B cell (primary cell): ENCODE measurements around the gene GTPBP4. TPM values are rescaled to one million over a fixed set of nuclear protein-coding genes. Genes with fewer than 3 reads are reported as not detected.

ENCODE experiments used
- ATAC-seq: fragments of 200-7000 bp; cut with Tn5 transposase; one replicate; pipeline ENCODE4 v1.10.0; 2021; ENCODE audit warnings: low read depth, mild to moderate bottlenecking, moderate number of reproducible peaks, moderate library complexity
- CTCF ChIA-PET: fragments of 350-600 bp; sonication (Branson Sonifier 250); formaldehyde crosslinking; loops from one replicate; lab custom pipeline; 2021; ENCODE audit warnings: antibody characterized with exemption, inconsistent platforms; lab: Charles Lee
- POLR2A ChIA-PET: fragments of 350-600 bp; sonication (Branson Sonifier 250); formaldehyde crosslinking; loops from one replicate; lab custom pipeline; 2021; ENCODE audit warnings: antibody characterized with exemption; lab: Charles Lee
- DNase-seq: peaks from one replicate; pipeline ENCODE4 v3.0.0; 2013
- H2AFZ ChIP-seq: 2 replicates; pipeline ENCODE4 v1.6.1; 2012; ENCODE audit warnings: mild to moderate bottlenecking, low read depth, low read length; ENCODE audit not compliant: insufficient read depth, poor library complexity, severe bottlenecking
- H3K27ac ChIP-seq, 2 donors: 1 replicate in 1 of 2; 2 replicates in 1 of 2; pipeline ENCODE4 v1.5.1; 2012 to 2013; ENCODE audit warnings: low read length in 2 of 2, mild to moderate bottlenecking in 2 of 2, moderate library complexity in 1 of 2
- H3K27me3 ChIP-seq, 4 experiments: fragments of 200-600 bp in 1 of 4; sonication (generic) in 1 of 4; replicated peaks in 1 of 4; 1 replicate in 2 of 4; 2 replicates in 2 of 4; pipeline versions ENCODE4 v1.6.1 to v1.7.0; 2013 to 2016; ENCODE audit warnings: low read length in 3 of 4, mild to moderate bottlenecking in 2 of 4, mixed read lengths in 1 of 4, moderate library complexity in 1 of 4; ENCODE audit not compliant: insufficient read depth in 4 of 4, control insufficient read depth in 3 of 4; ENCODE audit errors: control extremely low read depth in 1 of 4
- H3K36me3 ChIP-seq, 2 experiments: replicated peaks in 1 of 2; 1 replicate in 1 of 2; 2 replicates in 1 of 2; pipeline versions ENCODE4 v1.6.1 to v1.7.1; 2013; ENCODE audit warnings: low read length in 1 of 2; ENCODE audit not compliant: insufficient read depth in 2 of 2, control insufficient read depth in 1 of 2; ENCODE audit errors: control extremely low read depth in 1 of 2, extremely low read depth in 1 of 2
- H3K4me1 ChIP-seq, 2 donors: fragments of 200-600 bp in 1 of 2; sonication (generic) in 1 of 2; 1 replicate in 1 of 2; 2 replicates in 1 of 2; pipeline versions ENCODE4 v1.5.1 to v1.6.1; 2013 to 2017; ENCODE audit warnings: low read length in 2 of 2; ENCODE audit not compliant: control insufficient read depth in 2 of 2, insufficient read depth in 2 of 2
- H3K4me2 ChIP-seq: replicated peaks from 2 replicates; pipeline ENCODE3; 2012; ENCODE audit warnings: mild to moderate bottlenecking, low read depth, low read length; ENCODE audit not compliant: poor library complexity, severe bottlenecking
- H3K4me3 ChIP-seq, 5 experiments: fragments of 200-600 bp in 1 of 5; sonication (generic) in 1 of 5; 1 replicate in 3 of 5; 2 replicates in 2 of 5; pipeline versions ENCODE4 v1.5.1 to v1.7.0; 2011 to 2016; ENCODE audit warnings: low read length in 4 of 5, mild to moderate bottlenecking in 4 of 5, low read depth in 2 of 5, control low read depth in 1 of 5, moderate library complexity in 1 of 5; ENCODE audit not compliant: insufficient read depth in 1 of 5; ENCODE audit errors: control extremely low read depth in 1 of 5, extremely low read depth in 1 of 5
- H3K79me2 ChIP-seq: fragments of 200-600 bp; sonication (generic); one replicate; pipeline ENCODE4 v1.6.0; 2016; ENCODE audit warnings: low read length; ENCODE audit not compliant: control insufficient read depth, insufficient read depth
- H3K9ac ChIP-seq: fragments of 200-600 bp; sonication (generic); 2 replicates; pipeline ENCODE4 v1.6.1; 2017; ENCODE audit warnings: mild to moderate bottlenecking, low read length, moderate library complexity
- H3K9me3 ChIP-seq, 3 donors: one replicate each; pipeline versions ENCODE4 v1.6.1 to v1.7.1; 2013; ENCODE audit warnings: low read length in 2 of 3; ENCODE audit not compliant: control insufficient read depth in 2 of 3, insufficient read depth in 1 of 3; ENCODE audit errors: control extremely low read depth in 1 of 3
- H4K20me1 ChIP-seq: 2 replicates; pipeline ENCODE4 v1.6.0; 2012; ENCODE audit warnings: mild to moderate bottlenecking, low read length; ENCODE audit not compliant: insufficient read depth, control insufficient read depth, poor library complexity, severe bottlenecking
- H3K27ac Mint-ChIP-seq: one replicate; pipeline ENCODE4 v1.8.0; 2021; ENCODE audit warnings: mixed read lengths
- H3K27me3 Mint-ChIP-seq: one replicate; pipeline ENCODE4 v1.8.0; 2021; ENCODE audit warnings: mixed read lengths
- H3K4me1 Mint-ChIP-seq: one replicate; pipeline ENCODE4 v1.8.0; 2021; ENCODE audit warnings: mixed read lengths
- H3K4me3 Mint-ChIP-seq: one replicate; pipeline ENCODE4 v1.8.0; 2021; ENCODE audit warnings: mixed read lengths
- H3K9me3 Mint-ChIP-seq: one replicate; pipeline ENCODE4 v1.8.0; 2022; ENCODE audit warnings: mixed read lengths; ENCODE audit not compliant: insufficient read depth
- CTCF ChIP-seq: fragments of 200-600 bp; IDR thresholded peaks from one replicate; pipeline ENCODE4 v1.8.0; 2022; ENCODE audit warnings: antibody characterized with exemption, mild to moderate bottlenecking
- EZH2 ChIP-seq: IDR thresholded peaks from 2 replicates; pipeline ENCODE4 v1.6.1; 2012; ENCODE audit warnings: borderline replicate concordance, low read depth, mild to moderate bottlenecking, moderate library complexity, low read length; ENCODE audit not compliant: insufficient read depth, poor library complexity, severe bottlenecking
- WGBS: methylation state at CpG from one replicate; pipeline ENCODE4 v1.1.5; 2013; ENCODE audit warnings: missing lambda C conversion rate; ENCODE audit not compliant: insufficient coverage; 5-methylcytosine and 5-hydroxymethylcytosine counted together
- intact Hi-C: fragments of 100-400 bp; cut with micrococcal nuclease; formaldehyde crosslinking; loops from one replicate; pipeline ENCODE4 v1.10.0; 2022
- polyA plus RNA-seq: library from polyadenylated mRNA; depleted of rRNA; stranded (reverse); fragments of >200 nt; gene quantifications from 2 replicates; pipeline ENCODE4 v1.2.3, GENCODE V29; 2012
- total RNA-seq, 2 donors: library from RNA; stranded (reverse); fragments of 120-200 nt in 1 of 2; gene quantifications; 1 replicate in 1 of 2; 2 replicates in 1 of 2; pipeline versions ENCODE4 v1.2.3 to v1.2.4, GENCODE V29; 2013 to 2022

The GTPBP4 gene
- total and polyA plus RNA-seq, 2 donors (not counting 1 experiment from before 2014, with no cell fraction given), result 11.8 to 45.4 TPM

GRCh38 chr10:962342-962741 lies 25.9 kb upstream of the GTPBP4 start:
- intact Hi-C loops, result no loop called here
- peaks cover 0 to 3% (median 0%) of the 10 kb centered on the region in 3 donors for H3K9me3 ChIP-seq
- H3K36me3 ChIP-seq, result no peaks in the 10 kb centered on the region
- no peak overlapping the region for H3K9ac ChIP-seq
- TF ChIP-seq EZH2 (no peak), CTCF (no peak)
- no peak for DNase-seq
- ChIA-PET CTCF (no interaction called here), POLR2A (no interaction called here)
- Mint-ChIP-seq H3K27me3 (peaks cover 24% of the 10 kb centered on the region), H3K9me3 (no peaks in the 10 kb centered on the region), H3K4me3 (no peak overlapping the region), H3K27ac (no peak overlapping the region), H3K4me1 (no peaks in the 10 kb centered on the region)
- peaks cover 0 to 6% (median 2%) of the 10 kb centered on the region in 4 experiments for H3K27me3 ChIP-seq
- no peaks in the 10 kb centered on the region for H4K20me1 ChIP-seq
- H3K4me1 ChIP-seq, result no peaks in the 10 kb centered on the region
- H2AFZ ChIP-seq, result no peak overlapping the region
- no peak overlapping the region for H3K4me3 ChIP-seq
- no peak overlapping the region for H3K4me2 ChIP-seq
- 100% methylated on average over 1 of the region's 3 CpGs for WGBS
- no peak for ATAC-seq
- no peaks in the 10 kb centered on the region for H3K79me2 ChIP-seq
- no peak overlapping the region for H3K27ac ChIP-seq

- Histone ChIP-seq H4K20me1 (no peaks in the 10 kb centered on the region), H3K27me3 (peaks cover 0 to 6% (median 2%) of the 10 kb centered on the region in 4 experiments), H3K36me3 (no peaks in the 10 kb centered on the region), H2AFZ (no peak overlapping the region), H3K79me2 (no peaks in the 10 kb centered on the region), H3K27ac (no peak overlapping the region), H3K4me1 (no peaks in the 10 kb centered on the region), H3K9me3 (peaks cover 0 to 3% (median 0%) of the 10 kb centered on the region in 3 donors), H3K9ac (no peak overlapping the region), H3K4me3 (no peak overlapping the region), H3K4me2 (no peak overlapping the region)
- Mint-ChIP-seq H3K4me3 (no peak overlapping the region), H3K27ac (no peak overlapping the region), H3K27me3 (peaks cover 21% of the 10 kb centered on the region), H3K9me3 (no peaks in the 10 kb centered on the region), H3K4me1 (no peaks in the 10 kb centered on the region)
- ChIA-PET CTCF (no interaction called here), POLR2A (no interaction called here)
- DNase-seq, result no peak
- 84% methylated on average over 4 of the region's 5 CpGs for WGBS
- ATAC-seq, result no peak
- intact Hi-C loops, result no loop called here
- no peak for TF ChIP-seq EZH2
- no peak for TF ChIP-seq CTCF
These were observed 25.0 kb upstream of the GTPBP4 start for GRCh38 chr10:963186-963585.
